DOHH2 (cell line): Measurements from ENCODE around the gene KCNQ1.

Experiments
- H3F3A ChIP-seq: fragments of 200-600 bp; sonication (generic), shearing (Covaris generic); 2 replicates; pipeline ENCODE4 v1.6.0; 2016; ENCODE audit warnings: antibody characterized with exemption, mild to moderate bottlenecking; ENCODE audit not compliant: control insufficient read depth, insufficient read depth
- H3K27ac ChIP-seq: fragments of 200-600 bp; sonication (generic); 2 replicates; pipeline ENCODE4 v1.5.1; 2014; ENCODE audit warnings: low read depth, mild to moderate bottlenecking, low read length, moderate library complexity
- H3K27me3 ChIP-seq: fragments of 200-600 bp; sonication (generic); 2 replicates; pipeline ENCODE4 v1.6.1; 2014; ENCODE audit warnings: mild to moderate bottlenecking, low read length, mixed read lengths; ENCODE audit not compliant: control insufficient read depth
- H3K36me3 ChIP-seq: fragments of 200-600 bp; sonication (generic); 2 replicates; pipeline ENCODE4 v1.6.1; 2014; ENCODE audit warnings: mild to moderate bottlenecking, low read length, moderate library complexity, mixed read lengths; ENCODE audit not compliant: control insufficient read depth
- H3K4me1 ChIP-seq: fragments of 200-600 bp; sonication (generic); 2 replicates; pipeline ENCODE4 v1.6.1; 2014; ENCODE audit warnings: mild to moderate bottlenecking, low read length, mixed read lengths; ENCODE audit not compliant: control insufficient read depth
- H3K4me2 ChIP-seq: fragments of 200-600 bp; sonication (generic); 2 replicates; pipeline ENCODE4 v1.6.0; 2014; ENCODE audit warnings: mild to moderate bottlenecking, low read length, moderate library complexity
- H3K4me3 ChIP-seq: fragments of 200-600 bp; sonication (generic); 2 replicates; pipeline ENCODE4 v1.5.1; 2014; ENCODE audit warnings: mild to moderate bottlenecking, low read length, mixed read lengths
- H3K79me2 ChIP-seq: fragments of 200-600 bp; sonication (generic); 2 replicates; pipeline ENCODE4 v1.6.1; 2014; ENCODE audit warnings: mild to moderate bottlenecking, low read length, mixed read lengths; ENCODE audit not compliant: control insufficient read depth
- H3K9me2 ChIP-seq: fragments of 200-600 bp; sonication (generic); replicated peaks from 2 replicates; pipeline ENCODE4 v1.6.1; 2014; ENCODE audit warnings: mild to moderate bottlenecking, low read length, mixed read lengths; ENCODE audit not compliant: control insufficient read depth
- H3K9me3 ChIP-seq: fragments of 200-600 bp; sonication (generic); 2 replicates; pipeline ENCODE4 v1.6.1; 2014; ENCODE audit warnings: antibody characterized with exemption, low read length, mixed read lengths; ENCODE audit not compliant: control insufficient read depth, insufficient read depth
- H4K20me1 ChIP-seq: fragments of 200-600 bp; sonication (generic); 2 replicates; pipeline ENCODE4 v1.6.0; 2014; ENCODE audit warnings: low read depth, mild to moderate bottlenecking, antibody characterized with exemption, low read length, moderate library complexity; ENCODE audit not compliant: control insufficient read depth, insufficient read depth
- CTCF ChIP-seq: fragments of 200-600 bp; sonication (generic); IDR thresholded peaks from one replicate; pipeline ENCODE4 v1.5.1; 2014; ENCODE audit warnings: antibody characterized with exemption, mild to moderate bottlenecking, low read depth, low read length; ENCODE audit not compliant: poor library complexity, severe bottlenecking
- EZH2phosphoT487 ChIP-seq: fragments of 200-600 bp; sonication (generic); IDR thresholded peaks from 2 replicates; pipeline ENCODE4 v1.6.1; 2017; ENCODE audit warnings: borderline replicate concordance, mild to moderate bottlenecking, antibody characterized with exemption, low read length, moderate library complexity, mixed read lengths

Gene KCNQ1

GRCh38 chr11:2803186-2804091 is 358.6 kb downstream of the KCNQ1 start:
- H3K79me2 ChIP-seq, result no peaks in the 10 kb centered on the region
- no peaks in the 10 kb centered on the region for H3K36me3 ChIP-seq
- H3K4me3 ChIP-seq, result no peak overlapping the region
- H3K9me2 ChIP-seq, result no peaks in the 10 kb centered on the region
- no peak for TF ChIP-seq CTCF
- no peaks in the 10 kb centered on the region for H3K9me3 ChIP-seq
- no peak overlapping the region for H3K4me2 ChIP-seq
- no peaks in the 10 kb centered on the region for H4K20me1 ChIP-seq
- no peaks in the 10 kb centered on the region for H3K4me1 ChIP-seq
- no peaks in the 10 kb centered on the region for H3F3A ChIP-seq
- no peaks in the 10 kb centered on the region for H3K27me3 ChIP-seq
- H3K27ac ChIP-seq, result no peak overlapping the region

GRCh38 chr11:2804189-2804588 is 359.4 kb downstream of the KCNQ1 start:
- no peaks in the 10 kb centered on the region for H3K79me2 ChIP-seq
- H3K9me2 ChIP-seq, result no peaks in the 10 kb centered on the region
- no peak overlapping the region for H3K27ac ChIP-seq
- H3K27me3 ChIP-seq, result no peaks in the 10 kb centered on the region
- no peaks in the 10 kb centered on the region for H3F3A ChIP-seq
- H3K4me1 ChIP-seq, result no peaks in the 10 kb centered on the region
- H3K4me3 ChIP-seq, result no peak overlapping the region
- TF ChIP-seq EZH2phosphoT487, result no peak
- no peak for TF ChIP-seq CTCF
- no peaks in the 10 kb centered on the region for H4K20me1 ChIP-seq
- H3K36me3 ChIP-seq, result no peaks in the 10 kb centered on the region
- no peak overlapping the region for H3K4me2 ChIP-seq
- no peaks in the 10 kb centered on the region for H3K9me3 ChIP-seq

- no peaks in the 10 kb centered on the region for H3K9me2 ChIP-seq
- no peaks in the 10 kb centered on the region for H3K79me2 ChIP-seq
- no peaks in the 10 kb centered on the region for H3K36me3 ChIP-seq
- TF ChIP-seq CTCF, result no peak
- TF ChIP-seq EZH2phosphoT487, result no peak
- H4K20me1 ChIP-seq, result no peaks in the 10 kb centered on the region
- no peaks in the 10 kb centered on the region for H3K9me3 ChIP-seq
- no peak overlapping the region for H3K4me2 ChIP-seq
- peaks cover 2% of the 10 kb centered on the region; the same call in 1 of the 2 replicates for H3K27me3 ChIP-seq
- no peaks in the 10 kb centered on the region for H3K4me1 ChIP-seq
- H3K27ac ChIP-seq, result no peak overlapping the region
- H3K4me3 ChIP-seq, result no peak overlapping the region
- no peaks in the 10 kb centered on the region for H3F3A ChIP-seq
These were observed 360.0 kb downstream of the KCNQ1 start for GRCh38 chr11:2804701-2805387.
